Thyroid gland (tissue), 4 donors: ENCODE data around the gene EXOC4. TPM values are rescaled to one million over a fixed set of nuclear protein-coding genes. Genes with fewer than 3 reads are reported as not detected.

Source experiments
- DNase-seq, 2 donors: peaks; one replicate each; pipeline ENCODE4 v3.0.0-alpha.2; 2019
- H3K27ac ChIP-seq, 3 donors: fragments of 200-600 bp; sonication (generic); 1 replicate in 2 of 3; 2 replicates in 1 of 3; pipeline ENCODE4 v1.5.1; 2016 to 2019; ENCODE audit warnings: mild to moderate bottlenecking in 1 of 3, moderate library complexity in 1 of 3
- H3K27me3 ChIP-seq: fragments of 200-600 bp; sonication (generic); one replicate; pipeline ENCODE4 v1.5.1; 2019
- H3K36me3 ChIP-seq, 2 donors: fragments of 200-600 bp; sonication (generic); one replicate each; pipeline ENCODE4 v1.5.1; 2016 to 2019
- H3K4me1 ChIP-seq, 2 donors: fragments of 200-600 bp; sonication (generic); one replicate each; pipeline ENCODE4 v1.5.1; 2017 to 2019
- H3K4me3 ChIP-seq, 3 donors: fragments of 200-600 bp; sonication (generic); replicated peaks in 1 of 3; 1 replicate in 2 of 3; 2 replicates in 1 of 3; pipeline ENCODE4 v1.5.1; 2016; ENCODE audit warnings: mild to moderate bottlenecking in 1 of 3
- H3K9me3 ChIP-seq: fragments of 200-600 bp; sonication (generic); one replicate; pipeline ENCODE4 v1.5.1; 2017
- CTCF ChIP-seq, 6 experiments: fragments of 200-600 bp in 3 of 6; fragments of 450-650 bp in 3 of 6; sonication (generic) in 3 of 6; IDR thresholded peaks; one replicate each; pipeline ENCODE4 v1.5.1; 2016 to 2019; ENCODE audit warnings: antibody characterized with exemption in 6 of 6, mild to moderate bottlenecking in 2 of 6, inconsistent platforms in 1 of 6, moderate library complexity in 1 of 6
- POLR2A ChIP-seq, 2 donors: fragments of 450-650 bp; IDR thresholded peaks; one replicate each; pipeline ENCODE4 v1.6.1; 2017; ENCODE audit warnings: antibody characterized with exemption in 2 of 2, mild to moderate bottlenecking in 2 of 2, moderate library complexity in 1 of 2
- WGBS, 2 donors: methylation state at CpG; one replicate each; pipeline ENCODE4 v1.1.5; 2017; 5-methylcytosine and 5-hydroxymethylcytosine counted together
- intact Hi-C: fragments of 100-400 bp; cut with DNase I; formaldehyde crosslinking; loops from one replicate; pipeline ENCODE4 v1.15.1; 2023
- total RNA-seq, 4 donors: library from RNA; depleted of rRNA; stranded (reverse); fragments of >200 nt; gene quantifications; one replicate each; pipeline ENCODE4 v1.2.3, GENCODE V29; 2016

EXOC4 gene
- total RNA-seq, 4 donors from 2014 or later, result 74.0 to 116 (median 107) TPM

- Histone ChIP-seq H3K36me3 (no peaks in the 10 kb centered on the region), H3K4me1 (no peaks in the 10 kb centered on the region), H3K27me3 (no peaks in the 10 kb centered on the region), H3K4me3 (no peak overlapping the region), H3K9me3 (no peaks in the 10 kb centered on the region), H3K27ac (no peak overlapping the region)
- 91 to 92% methylated on average over 4 of the region's 4 CpGs for WGBS, 2 donors
- no peak for TF ChIP-seq CTCF (IDR thresholded peaks at IDR 0.05)
- no peak for TF ChIP-seq POLR2A (IDR thresholded peaks at IDR 0.05)
- no peak for DNase-seq
- intact Hi-C loops, result no loop called here
Observed at GRCh38 chr7:134009314-134010110, 756.6 kb downstream of the EXOC4 start.

GRCh38 chr7:134013249-134013648 lies 760.4 kb downstream of the EXOC4 start:
- Histone ChIP-seq H3K36me3 (no peaks in the 10 kb centered on the region), H3K4me3 (no peak overlapping the region), H3K27me3 (no peaks in the 10 kb centered on the region), H3K27ac (no peak overlapping the region), H3K9me3 (no peaks in the 10 kb centered on the region), H3K4me1 (no peaks in the 10 kb centered on the region)
- TF ChIP-seq POLR2A (IDR thresholded peaks at IDR 0.05) (no peak), CTCF (IDR thresholded peaks at IDR 0.05) (no peak)
- no peak for DNase-seq
- WGBS, 2 donors, result 97% methylated on average over 1 of the region's 1 CpG
- intact Hi-C loops, result no loop called here

- Histone ChIP-seq H3K36me3 (no peaks in the 10 kb centered on the region), H3K4me3 (no peak overlapping the region), H3K4me1 (no peaks in the 10 kb centered on the region), H3K27ac (no peak overlapping the region), H3K9me3 (no peaks in the 10 kb centered on the region), H3K27me3 (no peaks in the 10 kb centered on the region)
- no peak for DNase-seq
- 97 to 98% methylated on average over 3 of the region's 3 CpGs for WGBS, 2 donors
- TF ChIP-seq CTCF (IDR thresholded peaks at IDR 0.05), result no peak
- no peak for TF ChIP-seq POLR2A (IDR thresholded peaks at IDR 0.05)
- intact Hi-C loops, result no loop called here
Observed at GRCh38 chr7:134014935-134015334, 762.1 kb downstream of the EXOC4 start.

GRCh38 chr7:134016223-134016941 lies 763.5 kb downstream of the EXOC4 start:
- WGBS, 2 donors, result 55 to 64% methylated on average over 4 of the region's 4 CpGs
- no peaks in the 10 kb centered on the region for H3K36me3 ChIP-seq
- peak; percentile 34 for DNase-seq

More at GRCh38 chr7:134016223-134016941, 763.5 kb downstream of the EXOC4 start:
- no peak overlapping the region for H3K4me3 ChIP-seq
- no peaks in the 10 kb centered on the region for H3K9me3 ChIP-seq
- no peak overlapping the region for H3K27ac ChIP-seq
- no peaks in the 10 kb centered on the region for H3K27me3 ChIP-seq
- intact Hi-C loops, result no loop called here
- no peaks in the 10 kb centered on the region for H3K4me1 ChIP-seq
- no peak for TF ChIP-seq POLR2A (IDR thresholded peaks at IDR 0.05)
- TF ChIP-seq CTCF (IDR thresholded peaks at IDR 0.05), result peak in 5 of 6 experiments; percentile 26 to 73 (median 63)
